Superior temporal gyrus (tissue), 1 donor: ENCODE data around the gene RPL3.
"Not testable (repeated sequence)": the region's sequence is repeated elsewhere in the genome, so short reads cannot be mapped to it uniquely, and the experiment has no call there.

ENCODE experiments used
- DNase-seq: peaks from one replicate; pipeline ENCODE4 v3.0.0-alpha.2; 2016; ENCODE audit errors: extremely low spot score

RPL3 gene

DNA sequence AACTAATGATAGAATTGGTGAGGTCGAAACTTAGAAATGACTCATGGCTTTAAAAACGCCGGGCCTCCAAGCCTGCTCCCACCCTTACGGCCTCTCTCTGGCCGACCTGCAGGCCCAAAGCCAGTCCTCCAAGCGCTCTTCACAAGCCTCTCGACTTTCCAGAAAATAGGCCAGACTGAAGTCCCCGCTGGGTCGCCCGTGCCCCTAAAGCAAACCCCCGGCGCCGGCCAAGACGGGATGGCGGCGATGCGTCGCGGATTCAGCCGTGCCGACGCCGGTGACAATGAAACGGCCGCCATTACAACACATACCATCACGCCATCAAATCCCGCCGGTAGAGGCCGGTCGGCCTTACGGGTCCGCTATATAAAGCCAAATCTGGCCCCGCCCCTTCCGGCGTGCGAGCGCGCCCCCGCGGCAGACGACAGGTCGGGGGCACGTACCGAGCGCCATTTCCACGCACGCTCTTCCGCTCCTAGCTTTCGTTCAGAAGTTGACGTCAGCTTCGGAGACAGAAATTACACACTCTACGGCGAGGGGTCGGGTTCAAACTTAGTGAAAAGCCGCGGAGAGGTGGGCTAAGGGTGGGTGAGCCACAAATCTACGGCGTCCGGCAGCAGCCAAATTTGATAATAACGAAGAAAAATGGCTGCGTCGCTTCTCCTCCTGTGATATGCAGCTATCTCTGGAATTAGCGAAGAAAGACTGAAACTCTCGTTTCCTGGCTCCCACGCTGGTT lies at the start of gene RPL3:
Gene RPL3 (minus strand): TSS at position 340 of the 739 bp plus-strand sequence. CDS start 26 bp downstream, at position 314.
- peak; percentile 99 for DNase-seq

GRCh38 chr22:39369186-39369585 lies 49.8 kb upstream of the RPL3 start:
- DNase-seq: no peak

GRCh38 chr22:39368461-39368911 lies 49.1 kb upstream of the RPL3 start:
- no peak for DNase-seq

DNA sequence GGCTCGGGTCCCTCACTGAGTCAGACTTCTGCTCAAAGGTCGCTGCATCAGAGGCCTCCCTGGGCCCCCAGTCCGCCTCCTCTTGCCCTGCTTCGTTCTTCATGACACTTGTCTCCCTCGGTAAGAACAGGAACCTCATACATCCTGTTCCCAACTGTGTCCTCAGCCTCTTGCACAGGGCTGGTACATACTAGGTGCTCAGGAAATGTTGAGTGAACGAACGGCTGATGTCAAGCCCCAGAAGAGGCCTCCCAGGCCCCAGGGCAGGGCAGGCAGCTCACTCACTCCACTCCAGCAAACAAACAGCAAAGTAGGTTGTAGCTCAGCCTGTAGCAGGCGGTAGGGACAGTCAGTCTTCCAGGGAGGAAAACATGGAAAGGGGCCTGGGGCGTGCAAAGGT lies 47.6 kb upstream of the RPL3 start:
- DNase-seq: no peak

DNA sequence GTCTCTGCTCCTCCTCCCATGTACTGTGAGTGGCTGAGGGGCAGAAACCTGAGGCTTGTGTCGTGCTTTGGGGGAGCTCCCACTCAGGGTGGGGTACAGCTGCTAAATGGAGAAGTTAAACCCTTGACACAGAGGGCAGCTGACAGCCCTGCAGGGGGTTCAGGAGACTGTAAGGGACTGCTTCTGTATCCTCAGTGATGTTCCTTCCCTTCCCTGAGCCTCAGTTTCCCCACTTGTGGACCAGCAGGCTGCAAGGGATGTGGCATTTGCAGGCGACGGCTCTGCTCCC lies 46.0 kb upstream of the RPL3 start:
- no peak for DNase-seq

GRCh38 chr22:39364714-39365491 lies 45.5 kb upstream of the RPL3 start:
- DNase-seq: peak; percentile 66

GRCh38 chr22:39363751-39364515 lies 44.5 kb upstream of the RPL3 start:
- no peak for DNase-seq

GRCh38 chr22:39362932-39363331 lies 43.5 kb upstream of the RPL3 start:
- no peak for DNase-seq

DNA sequence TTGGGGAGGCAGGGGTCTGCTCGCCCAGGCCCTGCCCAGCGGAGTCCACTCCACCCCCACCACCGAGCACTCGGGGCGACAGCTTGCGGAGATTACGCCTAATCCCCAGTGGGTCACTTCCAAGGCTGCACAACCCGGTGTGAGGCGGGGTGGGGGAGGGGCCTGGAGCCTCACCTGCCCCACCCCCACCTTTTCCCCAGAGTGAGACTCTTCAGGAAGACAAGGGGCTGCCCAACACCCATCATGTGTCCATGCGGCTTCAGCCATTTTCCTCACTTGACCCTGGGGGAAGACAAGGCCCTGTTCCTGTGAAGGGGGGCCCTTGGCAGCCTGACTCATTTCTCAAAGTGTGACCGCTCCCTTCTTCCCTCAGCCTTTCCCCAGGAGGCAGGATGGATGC lies 42.8 kb upstream of the RPL3 start:
- no peak for DNase-seq

GRCh38 chr22:39361496-39361895 lies 42.1 kb upstream of the RPL3 start:
- no peak for DNase-seq

DNA sequence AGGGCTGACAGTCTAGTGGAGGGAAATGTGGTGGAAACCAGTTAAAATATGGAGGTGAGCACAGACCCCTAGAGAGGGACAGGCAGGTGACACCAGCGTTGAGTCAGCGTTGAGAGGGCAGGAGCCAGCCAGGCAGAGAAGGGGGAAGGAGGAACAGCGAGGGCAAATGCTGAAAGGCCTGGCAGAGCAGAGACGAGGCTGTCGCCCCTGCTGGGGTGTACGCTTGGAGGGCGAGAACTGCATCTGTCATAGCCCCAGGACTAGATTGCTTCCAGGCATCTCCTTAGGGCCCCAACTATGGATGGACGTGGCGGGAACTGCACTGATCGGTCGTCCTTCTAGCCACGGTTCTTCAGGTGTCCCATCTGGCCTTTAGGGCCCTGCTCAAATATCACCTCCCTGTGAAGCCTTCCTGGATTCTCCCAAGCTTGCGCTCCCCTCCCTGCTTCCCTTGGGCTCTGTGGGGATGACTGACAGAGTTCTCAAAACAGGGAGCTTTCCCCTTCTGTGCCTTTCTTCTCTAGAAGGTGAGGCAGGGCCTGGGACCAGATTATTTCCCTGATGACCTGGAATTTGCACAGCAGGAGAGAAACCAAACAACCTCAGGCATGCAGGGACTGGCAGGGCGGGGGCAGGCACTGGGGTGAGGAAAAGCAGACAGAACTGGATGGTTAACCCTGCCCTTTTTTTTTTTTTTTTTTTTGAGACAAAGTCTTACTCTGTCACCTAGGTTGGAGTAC lies 41.4 kb upstream of the RPL3 start:
- DNase-seq: no peak

DNA sequence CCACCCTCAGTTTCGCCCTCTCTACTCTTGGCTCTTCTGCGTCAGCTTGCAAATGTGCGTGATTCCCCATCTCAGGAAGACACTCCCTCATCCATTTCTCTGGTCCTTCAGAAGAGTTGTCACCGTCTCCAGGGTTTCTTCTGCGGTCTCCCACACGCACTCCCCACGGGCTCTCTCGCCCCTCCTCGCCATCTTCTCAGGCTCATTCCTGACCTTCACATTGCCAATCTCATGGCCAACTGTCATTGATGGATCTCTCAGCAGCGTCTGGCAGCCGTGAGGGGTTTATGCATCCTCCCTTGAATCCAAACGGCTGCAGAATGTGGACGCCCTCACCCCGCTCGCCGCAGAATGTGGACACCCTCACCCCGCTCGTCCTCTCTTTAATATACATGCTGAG lies 40.8 kb upstream of the RPL3 start:
- DNase-seq: no peak

DNA sequence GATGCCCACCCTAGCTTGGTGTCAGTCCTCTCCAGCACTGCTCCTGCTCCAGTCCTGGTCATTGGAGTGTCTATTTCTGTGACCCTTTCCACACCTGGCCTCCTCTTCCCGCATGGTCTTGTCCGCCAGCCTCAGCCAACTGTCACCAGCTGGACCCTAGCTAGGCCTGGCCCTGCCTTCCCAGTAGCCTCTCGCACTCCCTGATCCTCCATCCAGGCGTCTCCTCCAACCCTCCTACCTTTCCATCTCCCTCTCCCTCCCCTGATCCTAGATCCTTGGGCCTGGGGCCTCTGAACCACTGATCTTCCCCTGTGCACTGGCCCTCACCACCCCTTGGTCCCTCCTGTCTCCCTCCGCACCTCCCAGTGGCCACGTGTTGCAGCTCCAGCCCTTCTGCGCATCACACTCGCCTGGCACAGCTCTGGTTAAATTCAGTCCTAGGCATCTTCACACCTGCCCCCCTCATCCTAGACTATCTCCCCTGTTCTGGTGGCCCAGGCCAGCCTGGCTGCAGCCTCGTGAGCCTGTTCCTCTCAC lies 40.3 kb upstream of the RPL3 start:
- DNase-seq: no peak

GRCh38 chr22:39358197-39358596 lies 38.8 kb upstream of the RPL3 start:
- DNase-seq: not testable (repeated sequence)

GRCh38 chr22:39357110-39358108 lies 38.0 kb upstream of the RPL3 start:
- DNase-seq: not testable (repeated sequence)

GRCh38 chr22:39356464-39356863 lies 37.0 kb upstream of the RPL3 start:
- no peak for DNase-seq

GRCh38 chr22:39355805-39356204 lies 36.4 kb upstream of the RPL3 start:
- not testable (repeated sequence) for DNase-seq

- DNase-seq: no peak
These were observed 35.7 kb upstream of the RPL3 start for GRCh38 chr22:39355080-39355479.

DNA sequence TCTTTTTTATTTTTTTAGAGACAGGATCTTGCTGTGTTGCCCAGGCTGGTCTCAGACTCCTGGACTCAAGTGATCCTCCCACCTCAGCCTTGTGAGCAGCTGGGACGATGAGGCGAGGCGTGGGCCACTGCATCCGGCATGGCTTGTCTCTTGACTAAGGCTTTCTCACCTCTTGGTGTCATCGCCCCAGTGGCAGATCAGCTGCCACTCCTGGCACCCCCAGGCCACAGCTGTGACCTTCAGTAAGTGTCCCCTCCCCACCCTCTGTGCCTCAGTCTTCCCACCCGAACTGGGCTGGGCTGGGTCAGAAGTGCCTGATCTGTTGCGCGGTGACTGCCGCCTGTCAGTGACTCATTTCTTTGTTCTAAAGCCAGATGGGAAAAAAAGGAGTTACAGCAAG lies 33.9 kb upstream of the RPL3 start:
- no peak for DNase-seq

- no peak for DNase-seq
These were observed 33.0 kb upstream of the RPL3 start for GRCh38 chr22:39352306-39352891.
